AG04449 (cell line): Measurements from ENCODE around the gene RPH3AL.
"Not testable (repeated sequence)": the region's sequence is repeated elsewhere in the genome, so short reads cannot be mapped to it uniquely, and the experiment has no call there.

Experiments used
- CTCF ChIA-PET: fragments of 350-600 bp; formaldehyde crosslinking; extraction: SDS; loops from one replicate; lab custom pipeline; 2021; ENCODE audit warnings: antibody characterized with exemption; lab: Yijun Ruan, JAX
- POLR2A ChIA-PET: fragments of 400-600, 350-600 bp; formaldehyde crosslinking; extraction: SDS; loops from one replicate; lab custom pipeline; 2020; ENCODE audit warnings: antibody characterized with exemption, inconsistent platforms; lab: Yijun Ruan, JAX
- DNase-seq: peaks from one replicate; pipeline ENCODE4 v3.0.0-alpha.2; 2010; ENCODE audit warnings: low read depth, low spot score
- H3K4me3 ChIP-seq: 2 replicates; pipeline ENCODE4 v1.5.1; 2011; ENCODE audit warnings: low read depth, mild to moderate bottlenecking, control low read depth, low read length
- CTCF ChIP-seq: IDR thresholded peaks from one replicate; pipeline ENCODE4 v1.5.1; 2011; ENCODE audit warnings: mild to moderate bottlenecking, moderate library complexity, low read length, control low read depth, inconsistent platforms; ENCODE audit not compliant: insufficient read depth; ENCODE audit errors: missing control alignments

The RPH3AL gene

GRCh38 chr17:206941-207560, 145.6 kb downstream of the RPH3AL start:
- TF ChIP-seq CTCF, result no peak
- ChIA-PET POLR2A (interaction anchor here (0.6 kb wide), 1 partner anchor 29 kb away, joined by 4 read pairs; no protein-coding TSS in a partner anchor), CTCF (no interaction called here)
- H3K4me3 ChIP-seq, result no peak overlapping the region
- no peak for DNase-seq

- DNase-seq, H3K4me3 ChIP-seq, POLR2A ChIA-PET: not testable (repeated sequence)
- CTCF ChIA-PET, result interaction anchor here (0.7 kb wide), 1 partner anchor 33 kb away, joined by 3 read pairs; no protein-coding TSS in a partner anchor
Measured at GRCh38 chr17:206484-206883, 146.1 kb downstream of the RPH3AL start.

GRCh38 chr17:205817-206216, 146.8 kb downstream of the RPH3AL start:
- ChIA-PET CTCF (interaction anchor here (0.7 kb wide), 1 partner anchor 33 kb away, joined by 3 read pairs; no protein-coding TSS in a partner anchor), POLR2A (no interaction called here)
- DNase-seq, result no peak
- TF ChIP-seq CTCF, result no peak
- no peak overlapping the region for H3K4me3 ChIP-seq

DNA sequence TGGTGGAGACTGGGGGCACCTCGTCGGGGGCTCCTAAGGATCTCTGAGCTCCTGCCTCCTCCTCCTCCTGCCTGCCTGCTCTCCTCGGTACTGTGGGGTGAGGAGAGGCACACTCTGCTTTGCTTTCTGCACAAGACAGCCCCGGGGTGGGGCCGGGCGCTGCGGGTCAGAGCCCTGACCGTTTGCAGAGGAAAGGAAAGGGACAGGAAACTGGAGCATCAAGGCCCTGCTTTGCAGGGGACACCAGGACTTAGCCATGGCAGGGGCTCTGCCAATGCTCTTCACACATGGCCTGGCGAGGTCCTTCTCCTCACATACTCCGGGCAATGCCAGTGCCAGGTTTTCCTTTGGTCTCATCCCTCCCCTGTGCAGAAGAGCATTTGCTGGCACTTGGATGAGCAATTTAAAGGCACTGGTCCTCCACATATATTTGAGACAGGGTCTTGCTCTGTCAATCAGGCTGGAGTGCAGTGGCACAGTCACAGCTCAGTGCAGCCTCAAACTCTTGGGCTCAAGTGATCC, 147.4 kb downstream of the RPH3AL start:
- no peak for TF ChIP-seq CTCF
- no peak overlapping the region for H3K4me3 ChIP-seq
- ChIA-PET POLR2A (no interaction called here), CTCF (no interaction called here)
- DNase-seq, result no peak

- no peak for TF ChIP-seq CTCF
- no peak for DNase-seq
- CTCF ChIA-PET, result no interaction called here
- POLR2A ChIA-PET, result no interaction called here
- no peak overlapping the region for H3K4me3 ChIP-seq
Measured at GRCh38 chr17:204427-205147, 148.0 kb downstream of the RPH3AL start.

DNA sequence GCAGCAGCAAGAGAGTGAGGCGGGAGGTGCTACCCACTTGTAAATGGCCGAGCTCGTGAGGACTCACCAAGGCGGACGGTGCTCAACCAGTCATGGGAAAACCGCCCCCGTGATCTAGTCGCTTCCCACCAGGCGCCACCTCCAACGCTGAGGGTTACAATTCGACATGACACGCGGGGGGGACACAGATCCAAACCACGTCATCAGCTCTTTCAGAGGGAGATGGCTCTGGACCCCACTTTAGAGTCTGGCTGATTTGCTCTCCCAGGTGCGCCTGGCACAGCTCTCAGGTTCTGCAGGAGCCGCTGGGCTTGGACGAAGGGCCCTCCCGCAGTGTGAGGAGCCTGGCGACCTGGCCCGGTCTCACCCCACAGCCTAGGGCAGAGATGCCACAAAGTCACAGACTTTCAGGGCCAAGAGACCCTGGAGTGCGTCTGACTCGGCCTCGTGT, 150.1 kb downstream of the RPH3AL start:
- no peak for DNase-seq
- no peak overlapping the region for H3K4me3 ChIP-seq
- ChIA-PET CTCF (interaction anchor here (1.2 kb wide), 1 partner anchor 497 kb away, joined by 3 read pairs; no protein-coding TSS in a partner anchor), POLR2A (no interaction called here)
- no peak for TF ChIP-seq CTCF

DNA sequence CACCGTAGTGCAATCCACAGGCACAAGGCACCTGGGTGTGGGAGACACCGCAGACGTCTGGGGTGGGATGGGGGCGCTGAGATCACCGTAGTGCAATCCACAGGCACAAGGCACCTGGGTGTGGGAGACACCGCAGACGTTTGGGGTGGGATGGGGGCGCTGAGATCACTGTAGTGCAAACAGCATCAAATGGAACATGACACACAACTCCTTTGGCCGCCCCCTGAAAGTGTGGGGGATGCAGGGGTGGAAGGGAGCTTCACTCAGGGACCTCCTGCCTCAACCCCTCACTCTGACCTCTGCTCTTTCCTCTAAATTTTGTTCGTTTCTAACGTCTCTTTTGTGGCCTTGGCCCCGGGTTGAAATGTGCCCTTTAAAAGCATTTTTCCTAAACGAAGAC, 150.9 kb downstream of the RPH3AL start:
- POLR2A ChIA-PET, DNase-seq, H3K4me3 ChIP-seq: not testable (repeated sequence)
- CTCF ChIA-PET, result interaction anchor here (1.2 kb wide), 1 partner anchor 498 kb away, joined by 3 read pairs; no protein-coding TSS in a partner anchor

DNA sequence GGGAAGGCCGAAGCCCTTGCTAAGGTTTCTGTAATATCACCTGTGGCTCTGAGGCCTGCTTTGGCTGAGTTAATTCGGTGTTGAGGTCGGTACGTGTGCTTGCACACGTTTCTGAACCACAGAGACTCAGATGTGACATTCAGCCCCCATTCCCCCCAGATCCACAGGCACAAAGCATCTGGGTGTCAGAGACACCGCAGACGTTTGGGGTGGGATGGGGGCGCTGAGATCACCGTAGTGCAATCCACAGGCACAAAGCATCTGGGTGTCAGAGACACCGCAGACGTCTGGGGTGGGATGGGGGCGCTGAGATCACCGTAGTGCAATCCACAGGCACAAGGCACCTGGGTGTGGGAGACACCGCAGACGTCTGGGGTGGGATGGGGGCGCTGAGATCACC, 151.3 kb downstream of the RPH3AL start:
- H3K4me3 ChIP-seq, POLR2A ChIA-PET, DNase-seq: not testable (repeated sequence)
- CTCF ChIA-PET, result interaction anchor here (1.2 kb wide), 1 partner anchor 499 kb away, joined by 3 read pairs; no protein-coding TSS in a partner anchor
